ENCODE measurements around the gene PTPRO.
A peak's percentile ranks its signal among the peaks of the same experiment; 100 is the strongest.

Gene PTPRO

GRCh38 chr12:15497671-15498292 lies 175.5 kb downstream of the PTPRO start:
- Mint-ChIP-seq H3K4me3 (no peak overlapping the region), H3K27ac (no peak overlapping the region), H3K27me3 (peaks cover 26% of the 10 kb centered on the region), H3K4me1 (ENCODE audit: low read depth) (peaks cover 3% of the 10 kb centered on the region), H3K9me3 (no peaks in the 10 kb centered on the region), H3K36me3 (ENCODE audit: low read depth) (no peaks in the 10 kb centered on the region)
- no peak for DNase-seq

GRCh38 chr12:15502211-15502610 lies 179.9 kb downstream of the PTPRO start:
- Mint-ChIP-seq H3K4me1 (ENCODE audit: low read depth) (peaks cover 3% of the 10 kb centered on the region), H3K4me3 (no peak overlapping the region), H3K36me3 (ENCODE audit: low read depth) (no peaks in the 10 kb centered on the region)

DNA sequence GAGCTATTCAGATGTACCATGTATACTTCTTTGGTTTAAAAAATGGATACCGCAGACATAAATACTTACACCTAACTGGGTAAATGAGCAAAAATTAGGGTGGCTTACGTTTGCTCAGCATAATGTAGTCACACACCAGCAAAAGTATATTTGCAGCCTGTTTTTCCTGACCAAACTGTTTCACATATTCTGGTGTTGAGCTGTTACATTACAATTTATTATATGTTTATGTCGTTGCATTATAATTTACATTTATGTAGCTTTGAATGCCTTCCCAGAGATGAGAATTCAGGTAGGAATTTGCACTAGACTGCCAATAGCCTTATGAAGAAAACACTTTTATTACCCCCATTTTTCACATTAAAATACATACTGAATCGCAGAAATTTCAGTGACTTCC lies 183.3 kb downstream of the PTPRO start:
- no peak for DNase-seq
- Mint-ChIP-seq H3K27me3 (peaks cover 27% of the 10 kb centered on the region), H3K27ac (no peak overlapping the region), H3K4me3 (no peak overlapping the region), H3K9me3 (no peaks in the 10 kb centered on the region), H3K4me1 (ENCODE audit: low read depth) (no peaks in the 10 kb centered on the region), H3K36me3 (ENCODE audit: low read depth) (no peaks in the 10 kb centered on the region)

More at GRCh38 chr12:15502211-15502610, 179.9 kb downstream of the PTPRO start:
- H3K27me3 Mint-ChIP-seq: peaks cover 21% of the 10 kb centered on the region
- DNase-seq: no peak
- H3K27ac Mint-ChIP-seq: no peak overlapping the region
- H3K9me3 Mint-ChIP-seq: no peaks in the 10 kb centered on the region

DNA sequence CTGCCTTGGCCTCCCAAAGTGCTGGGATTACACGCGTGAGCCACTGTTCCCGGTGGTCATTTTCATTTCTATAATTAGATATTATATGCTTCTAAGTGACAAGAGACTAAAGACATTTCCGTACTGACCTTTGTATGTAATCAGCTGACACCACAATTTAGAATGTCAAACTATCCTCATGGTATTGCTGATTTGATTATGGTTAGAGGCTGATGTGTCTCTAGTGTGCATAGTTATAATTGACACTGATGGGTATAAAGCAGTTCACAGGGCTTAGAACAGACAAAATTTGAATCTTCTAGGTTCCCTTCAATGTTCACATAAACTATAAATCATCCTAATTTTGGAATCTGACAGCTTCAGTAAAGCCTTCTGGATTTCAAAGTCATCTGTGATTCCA lies 192.7 kb downstream of the PTPRO start:
- no peak for DNase-seq
- Mint-ChIP-seq H3K9me3 (no peaks in the 10 kb centered on the region), H3K27me3 (peaks cover 25% of the 10 kb centered on the region), H3K4me1 (ENCODE audit: low read depth) (no peaks in the 10 kb centered on the region), H3K36me3 (ENCODE audit: low read depth) (no peaks in the 10 kb centered on the region), H3K4me3 (no peak overlapping the region), H3K27ac (no peak overlapping the region)

- no peaks in the 10 kb centered on the region for H3K36me3 Mint-ChIP-seq (ENCODE audit: low read depth)
- DNase-seq: no peak
- peaks cover 1% of the 10 kb centered on the region for H3K4me1 Mint-ChIP-seq (ENCODE audit: low read depth)
- no peak overlapping the region for H3K4me3 Mint-ChIP-seq
- peaks cover 41% of the 10 kb centered on the region for H3K27me3 Mint-ChIP-seq
- no peaks in the 10 kb centered on the region for H3K9me3 Mint-ChIP-seq
- no peak overlapping the region for H3K27ac Mint-ChIP-seq
Observed at GRCh38 chr12:15520083-15520482, 197.8 kb downstream of the PTPRO start.

DNA sequence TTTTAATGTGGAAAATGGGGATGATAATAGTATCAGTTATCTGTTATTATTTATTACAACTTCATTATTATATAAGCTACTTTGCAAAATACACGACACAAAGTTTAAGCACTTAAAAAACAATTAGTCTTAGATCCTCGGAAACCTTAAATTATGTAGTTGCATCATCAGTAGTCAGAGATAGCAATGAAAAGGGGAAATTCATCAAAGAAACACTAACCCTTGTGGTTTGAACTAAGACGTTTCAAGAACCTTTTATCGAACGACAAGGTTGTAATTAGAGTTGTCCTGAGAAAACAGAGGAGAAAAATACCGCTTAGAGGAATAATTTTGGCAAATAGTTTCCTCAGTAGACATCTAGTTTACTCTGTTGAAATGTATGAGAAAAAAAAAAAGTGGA lies 198.5 kb downstream of the PTPRO start:
- no peak for DNase-seq
- Mint-ChIP-seq H3K27ac (no peak overlapping the region), H3K4me1 (ENCODE audit: low read depth) (peaks cover 1% of the 10 kb centered on the region), H3K9me3 (no peaks in the 10 kb centered on the region), H3K27me3 (peaks cover 41% of the 10 kb centered on the region), H3K4me3 (no peak overlapping the region), H3K36me3 (ENCODE audit: low read depth) (no peaks in the 10 kb centered on the region)

- Mint-ChIP-seq H3K27ac (no peak overlapping the region), H3K4me1 (ENCODE audit: low read depth) (peaks cover 5% of the 10 kb centered on the region), H3K36me3 (ENCODE audit: low read depth) (no peaks in the 10 kb centered on the region), H3K4me3 (no peak overlapping the region), H3K9me3 (no peaks in the 10 kb centered on the region), H3K27me3 (peaks cover 34% of the 10 kb centered on the region)
- DNase-seq: no peak
Observed at GRCh38 chr12:15522574-15523187, 200.4 kb downstream of the PTPRO start.

DNA sequence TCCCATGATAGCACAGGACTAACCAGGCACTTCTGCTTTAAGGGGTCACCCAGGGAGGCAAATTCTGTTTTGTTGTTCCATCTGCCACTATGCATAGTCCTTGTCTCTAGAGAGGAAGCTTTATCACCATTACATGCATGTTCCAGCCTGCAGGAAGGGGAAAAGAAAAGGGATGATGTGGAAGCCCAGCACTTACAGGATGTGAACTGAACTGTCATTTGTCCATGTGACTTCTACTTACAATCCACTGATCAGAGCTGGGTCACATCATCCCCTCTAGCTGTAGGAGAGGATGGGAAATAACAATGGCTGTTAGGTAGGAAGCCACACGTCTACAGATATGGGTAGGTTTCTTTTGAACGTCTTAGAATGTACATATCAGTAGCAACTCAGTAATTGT lies 203.1 kb downstream of the PTPRO start:
- peaks cover 4% of the 10 kb centered on the region for H3K36me3 Mint-ChIP-seq (ENCODE audit: low read depth)
- H3K27ac Mint-ChIP-seq: no peak overlapping the region

DNA sequence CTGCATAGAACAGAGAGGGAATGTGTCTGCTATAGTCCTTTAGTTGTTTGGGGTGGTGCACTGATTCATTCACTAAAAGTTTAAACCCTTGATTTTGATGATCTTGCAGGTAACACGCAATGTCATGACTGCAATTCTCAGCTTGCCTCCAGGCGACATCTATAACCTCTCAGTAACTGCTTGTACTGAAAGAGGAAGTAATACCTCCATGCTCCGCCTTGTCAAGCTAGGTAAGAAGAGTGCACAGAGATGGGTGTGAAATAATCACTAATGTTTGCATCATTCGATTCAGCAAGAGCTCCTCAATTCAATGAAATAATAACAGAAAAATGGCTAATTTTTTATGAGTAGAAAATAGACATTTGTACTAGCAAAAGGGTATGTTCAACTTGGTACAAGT lies 203.7 kb downstream of the PTPRO start:
- Mint-ChIP-seq H3K4me1 (ENCODE audit: low read depth) (peaks cover 3% of the 10 kb centered on the region), H3K9me3 (peaks cover 7% of the 10 kb centered on the region), H3K4me3 (no peak overlapping the region), H3K27ac (no peak overlapping the region), H3K27me3 (peaks cover 8% of the 10 kb centered on the region), H3K36me3 (ENCODE audit: low read depth) (peaks cover 4% of the 10 kb centered on the region)
- DNase-seq: no peak

More for the DNA sequence above, 203.1 kb downstream of the PTPRO start:
- Mint-ChIP-seq H3K4me1 (ENCODE audit: low read depth) (peaks cover 5% of the 10 kb centered on the region), H3K4me3 (no peak overlapping the region), H3K9me3 (peaks cover 7% of the 10 kb centered on the region), H3K27me3 (peaks cover 12% of the 10 kb centered on the region)
- DNase-seq: no peak

DNA sequence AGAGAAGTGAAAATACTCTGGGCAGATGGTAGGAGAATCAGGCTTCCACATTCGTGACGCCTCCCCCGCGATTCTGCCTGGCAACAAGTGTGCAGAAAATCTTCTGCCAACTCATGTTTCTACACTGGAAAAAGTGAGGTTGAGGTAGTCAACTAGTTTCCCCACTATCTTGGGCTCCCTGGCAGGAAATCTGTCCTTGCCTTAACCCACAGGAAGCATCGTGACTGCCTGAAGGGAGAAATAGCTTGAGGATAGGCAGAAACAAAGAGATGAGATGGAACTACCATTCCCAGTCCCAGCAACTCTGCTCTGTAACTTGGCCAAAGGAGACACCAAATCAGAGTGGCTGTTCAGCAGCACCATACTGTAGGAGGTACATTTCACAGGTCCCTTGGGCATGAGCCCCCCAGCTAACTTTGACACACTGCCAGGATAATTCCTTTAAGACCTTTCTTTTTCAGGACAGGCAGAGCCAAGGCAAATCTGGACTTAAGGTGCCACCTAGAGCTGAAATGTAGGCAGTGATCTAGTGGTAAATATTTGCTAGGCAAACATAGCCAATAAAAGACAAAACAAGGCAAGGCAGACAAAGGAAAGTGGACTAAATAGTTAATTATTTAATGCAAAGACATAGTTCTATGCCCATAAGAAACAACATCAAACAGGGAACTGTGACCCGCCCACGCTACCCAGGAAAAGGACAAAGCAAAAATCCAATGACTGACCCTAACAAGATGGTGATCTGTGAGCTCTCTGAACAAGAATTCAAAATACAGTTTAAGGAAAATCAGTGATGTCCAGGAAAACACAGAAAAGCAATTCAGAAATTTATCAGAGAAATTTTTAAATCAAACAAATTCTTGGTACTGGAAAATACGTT lies 205.1 kb downstream of the PTPRO start:
- Mint-ChIP-seq H3K27ac (no peak overlapping the region), H3K4me1 (ENCODE audit: low read depth) (peaks cover 6% of the 10 kb centered on the region), H3K9me3 (peaks cover 7% of the 10 kb centered on the region), H3K36me3 (ENCODE audit: low read depth) (peaks cover 4% of the 10 kb centered on the region), H3K27me3 (peaks cover 7% of the 10 kb centered on the region), H3K4me3 (no peak overlapping the region)
- DNase-seq: no peak

DNA sequence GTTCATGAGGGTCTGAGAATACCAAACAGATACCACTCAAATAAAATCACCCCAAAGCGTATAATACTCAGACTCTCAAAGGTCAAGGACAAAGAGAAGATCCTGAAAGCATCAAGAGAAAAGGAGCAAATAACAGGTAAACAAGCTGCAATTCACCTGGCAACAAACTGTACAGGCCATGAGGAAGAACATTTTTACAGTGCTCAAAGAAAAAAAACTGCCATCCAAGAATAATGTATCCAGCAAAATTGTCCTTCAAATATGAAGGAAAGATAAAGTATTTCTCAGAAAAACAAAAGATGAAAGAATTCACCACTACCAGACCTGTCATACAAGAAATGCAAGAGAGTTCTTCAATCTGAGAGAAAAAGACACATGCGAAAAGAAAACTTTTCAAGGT lies 206.4 kb downstream of the PTPRO start:
- Mint-ChIP-seq H3K27me3 (peaks cover 4% of the 10 kb centered on the region), H3K4me1 (ENCODE audit: low read depth) (peaks cover 18% of the 10 kb centered on the region), H3K4me3 (no peak overlapping the region), H3K36me3 (ENCODE audit: low read depth) (peaks cover 4% of the 10 kb centered on the region), H3K9me3 (peaks cover 7% of the 10 kb centered on the region), H3K27ac (no peak overlapping the region)
- no peak for DNase-seq

DNA sequence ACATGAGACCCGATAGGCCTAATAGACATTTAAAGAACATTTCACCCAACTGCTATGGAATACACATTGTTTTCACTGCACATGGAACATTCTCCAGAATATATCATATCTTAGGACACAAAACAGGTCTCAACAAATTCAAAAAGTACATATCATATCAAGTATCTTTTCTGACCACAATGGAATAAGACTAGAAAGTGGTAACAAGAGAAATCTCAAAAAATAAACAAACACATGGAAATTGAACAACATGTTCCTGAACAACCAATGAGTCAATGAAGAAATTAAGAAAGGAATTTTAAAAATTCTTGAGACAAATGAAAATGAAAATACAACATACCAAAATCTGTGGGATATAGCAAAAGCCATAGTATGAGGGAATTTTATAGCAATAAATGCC lies 208.1 kb downstream of the PTPRO start:
- DNase-seq: no peak
- Mint-ChIP-seq H3K27me3 (no peaks in the 10 kb centered on the region), H3K4me1 (ENCODE audit: low read depth) (peaks cover 23% of the 10 kb centered on the region), H3K9me3 (peaks cover 7% of the 10 kb centered on the region), H3K4me3 (no peak overlapping the region), H3K27ac (no peak overlapping the region), H3K36me3 (ENCODE audit: low read depth) (peaks cover 4% of the 10 kb centered on the region)

- no peaks in the 10 kb centered on the region for H3K27me3 Mint-ChIP-seq
- no peak for DNase-seq
- H3K4me3 Mint-ChIP-seq: no peak overlapping the region
- H3K4me1 Mint-ChIP-seq (ENCODE audit: low read depth): peaks cover 20% of the 10 kb centered on the region
- H3K27ac Mint-ChIP-seq: no peak overlapping the region
- peaks cover 7% of the 10 kb centered on the region for H3K9me3 Mint-ChIP-seq
- H3K36me3 Mint-ChIP-seq (ENCODE audit: low read depth): peaks cover 4% of the 10 kb centered on the region
Observed at GRCh38 chr12:15532364-15532977, 210.2 kb downstream of the PTPRO start.

- Mint-ChIP-seq H3K9me3 (no peaks in the 10 kb centered on the region), H3K27ac (peak overlapping the region; percentile 78), H3K27me3 (no peaks in the 10 kb centered on the region), H3K4me3 (peak overlapping the region; percentile 54), H3K4me1 (ENCODE audit: low read depth) (peaks cover 25% of the 10 kb centered on the region), H3K36me3 (ENCODE audit: low read depth) (no peaks in the 10 kb centered on the region)
- DNase-seq: no peak
Observed at GRCh38 chr12:15534322-15534721, 212.0 kb downstream of the PTPRO start.

All from activated T-cell treated with anti-CD3 and anti-CD28 coated beads, Interleukin-2, amount 50 U/mL, for 24 hours (primary cell).